ENCODE results near the gene IL21R.

IL21R gene

GRCh38 chr16:27463741-27464591 is 62.0 kb downstream of the IL21R start:
- TF ChIP-seq, protein P1, sequence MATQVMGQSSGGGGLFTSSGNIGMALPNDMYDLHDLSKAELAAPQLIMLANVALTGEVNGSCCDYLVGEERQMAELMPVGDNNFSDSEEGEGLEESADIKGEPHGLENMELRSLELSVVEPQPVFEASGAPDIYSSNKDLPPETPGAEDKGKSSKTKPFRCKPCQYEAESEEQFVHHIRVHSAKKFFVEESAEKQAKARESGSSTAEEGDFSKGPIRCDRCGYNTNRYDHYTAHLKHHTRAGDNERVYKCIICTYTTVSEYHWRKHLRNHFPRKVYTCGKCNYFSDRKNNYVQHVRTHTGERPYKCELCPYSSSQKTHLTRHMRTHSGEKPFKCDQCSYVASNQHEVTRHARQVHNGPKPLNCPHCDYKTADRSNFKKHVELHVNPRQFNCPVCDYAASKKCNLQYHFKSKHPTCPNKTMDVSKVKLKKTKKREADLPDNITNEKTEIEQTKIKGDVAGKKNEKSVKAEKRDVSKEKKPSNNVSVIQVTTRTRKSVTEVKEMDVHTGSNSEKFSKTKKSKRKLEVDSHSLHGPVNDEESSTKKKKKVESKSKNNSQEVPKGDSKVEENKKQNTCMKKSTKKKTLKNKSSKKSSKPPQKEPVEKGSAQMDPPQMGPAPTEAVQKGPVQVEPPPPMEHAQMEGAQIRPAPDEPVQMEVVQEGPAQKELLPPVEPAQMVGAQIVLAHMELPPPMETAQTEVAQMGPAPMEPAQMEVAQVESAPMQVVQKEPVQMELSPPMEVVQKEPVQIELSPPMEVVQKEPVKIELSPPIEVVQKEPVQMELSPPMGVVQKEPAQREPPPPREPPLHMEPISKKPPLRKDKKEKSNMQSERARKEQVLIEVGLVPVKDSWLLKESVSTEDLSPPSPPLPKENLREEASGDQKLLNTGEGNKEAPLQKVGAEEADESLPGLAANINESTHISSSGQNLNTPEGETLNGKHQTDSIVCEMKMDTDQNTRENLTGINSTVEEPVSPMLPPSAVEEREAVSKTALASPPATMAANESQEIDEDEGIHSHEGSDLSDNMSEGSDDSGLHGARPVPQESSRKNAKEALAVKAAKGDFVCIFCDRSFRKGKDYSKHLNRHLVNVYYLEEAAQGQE (IDR thresholded peaks at IDR 0.05; ENCODE audit: insufficient read depth in 1 of 2, low read depth in 2 of 2, low read length in 2 of 2), result no peak
- TF ChIP-seq TAF1 (IDR thresholded peaks at IDR 0.05; ENCODE audit: borderline replicate concordance, insufficient read depth, low read length) (no peak), FOXP2 (optimal IDR thresholded peaks at IDR 0.05; ENCODE audit: borderline replicate concordance, extremely low read depth, extremely low read length, insufficient read depth) (no peak), POLR2AphosphoS5 (IDR thresholded peaks at IDR 0.05; ENCODE audit: low read depth, low read length) (no peak), SIN3A (IDR thresholded peaks at IDR 0.05; ENCODE audit: borderline replicate concordance, insufficient read depth, low read length) (no peak)

DNA sequence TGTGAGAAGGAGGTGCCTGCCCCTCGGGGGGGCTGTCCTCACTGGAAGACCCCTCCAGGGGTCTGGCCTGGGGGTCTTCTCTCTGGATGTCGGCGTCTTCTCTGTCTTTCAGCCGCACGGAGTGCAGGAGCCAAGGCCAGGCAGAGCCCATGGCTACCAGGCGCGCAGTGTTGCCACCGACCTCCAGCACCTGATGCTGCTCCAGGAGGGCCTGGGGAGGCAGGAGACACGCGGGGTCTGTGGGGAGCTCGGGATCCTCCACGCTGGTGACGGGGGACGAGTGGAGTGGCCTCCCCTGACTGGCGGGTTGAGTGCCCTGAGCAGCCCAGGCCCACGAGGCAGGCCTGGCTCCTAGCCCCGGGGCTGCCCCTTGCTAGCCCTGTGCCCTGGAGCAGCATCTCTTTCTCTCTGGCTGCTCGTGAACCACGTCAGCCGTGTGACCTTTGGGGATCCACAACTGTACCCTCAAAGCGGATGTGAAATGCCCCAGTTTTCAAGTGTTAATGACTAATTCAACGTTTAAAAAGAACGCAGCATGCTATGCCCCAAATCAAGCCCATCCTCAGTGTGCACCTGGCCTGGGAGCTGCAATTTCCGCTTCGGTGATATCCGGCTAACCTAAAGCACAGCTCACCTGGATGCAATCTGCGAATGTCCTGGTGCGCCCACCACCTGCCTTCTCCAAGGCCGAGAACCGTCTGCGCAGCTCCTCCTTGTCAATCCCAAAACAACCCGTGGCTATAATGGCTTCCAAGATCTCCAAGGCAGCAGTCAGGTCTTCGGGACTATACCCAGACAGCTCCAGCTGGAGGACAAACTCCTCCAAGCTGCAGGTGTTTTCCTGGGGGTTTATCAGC is 62.9 kb downstream of the IL21R start:
- TF ChIP-seq, protein P1 (IDR thresholded peaks at IDR 0.05; ENCODE audit: insufficient read depth in 1 of 2, low read depth in 2 of 2, low read length in 2 of 2), result no peak
- TF ChIP-seq POLR2AphosphoS5 (IDR thresholded peaks at IDR 0.05; ENCODE audit: low read depth, low read length) (no peak), FOXP2 (optimal IDR thresholded peaks at IDR 0.05; ENCODE audit: borderline replicate concordance, extremely low read depth, extremely low read length, insufficient read depth) (no peak), SIN3A (IDR thresholded peaks at IDR 0.05; ENCODE audit: borderline replicate concordance, insufficient read depth, low read length) (no peak), TAF1 (IDR thresholded peaks at IDR 0.05; ENCODE audit: borderline replicate concordance, insufficient read depth, low read length) (no peak)

DNA sequence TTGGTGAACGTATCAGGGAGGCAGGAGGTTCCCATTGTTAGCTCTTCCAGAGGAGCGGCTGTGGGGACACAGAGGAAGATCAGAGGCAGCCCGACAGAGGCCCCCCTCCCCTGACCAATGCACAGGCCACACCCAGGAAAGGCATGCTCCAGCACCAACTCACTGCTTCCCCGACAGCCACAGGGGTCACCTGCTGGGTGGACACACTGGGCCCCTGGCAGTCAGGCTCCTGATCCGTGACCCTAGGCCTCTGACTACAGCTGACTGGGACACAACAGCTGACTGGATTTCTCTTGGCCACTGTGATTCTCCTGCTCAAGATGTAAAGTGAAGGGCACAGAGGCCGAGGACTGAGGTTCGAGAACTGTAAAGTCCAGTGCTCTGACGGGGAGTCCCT is 63.5 kb downstream of the IL21R start:
- TF ChIP-seq POLR2AphosphoS5 (IDR thresholded peaks at IDR 0.05; ENCODE audit: low read depth, low read length) (no peak), TAF1 (IDR thresholded peaks at IDR 0.05; ENCODE audit: borderline replicate concordance, insufficient read depth, low read length) (no peak), FOXP2 (optimal IDR thresholded peaks at IDR 0.05; ENCODE audit: borderline replicate concordance, extremely low read depth, extremely low read length, insufficient read depth) (no peak), SIN3A (IDR thresholded peaks at IDR 0.05; ENCODE audit: borderline replicate concordance, insufficient read depth, low read length) (no peak)
- TF ChIP-seq, protein P1 (IDR thresholded peaks at IDR 0.05; ENCODE audit: insufficient read depth in 1 of 2, low read depth in 2 of 2, low read length in 2 of 2), result no peak

- TF ChIP-seq, protein P1 (IDR thresholded peaks at IDR 0.05; ENCODE audit: insufficient read depth in 1 of 2, low read depth in 2 of 2, low read length in 2 of 2), result no peak
- TF ChIP-seq SIN3A (IDR thresholded peaks at IDR 0.05; ENCODE audit: borderline replicate concordance, insufficient read depth, low read length) (no peak), FOXP2 (optimal IDR thresholded peaks at IDR 0.05; ENCODE audit: borderline replicate concordance, extremely low read depth, extremely low read length, insufficient read depth) (no peak), TAF1 (IDR thresholded peaks at IDR 0.05; ENCODE audit: borderline replicate concordance, insufficient read depth, low read length) (no peak), POLR2AphosphoS5 (IDR thresholded peaks at IDR 0.05; ENCODE audit: low read depth, low read length) (no peak)
These were observed 67.1 kb downstream of the IL21R start for GRCh38 chr16:27468941-27469531.

Measured in PFSK-1 (cell line).